ENCODE data around the gene USP17L5. TPM values are rescaled to one million over a fixed set of nuclear protein-coding genes. Genes with fewer than 3 reads are reported as not detected.

Gene USP17L5, protein sequence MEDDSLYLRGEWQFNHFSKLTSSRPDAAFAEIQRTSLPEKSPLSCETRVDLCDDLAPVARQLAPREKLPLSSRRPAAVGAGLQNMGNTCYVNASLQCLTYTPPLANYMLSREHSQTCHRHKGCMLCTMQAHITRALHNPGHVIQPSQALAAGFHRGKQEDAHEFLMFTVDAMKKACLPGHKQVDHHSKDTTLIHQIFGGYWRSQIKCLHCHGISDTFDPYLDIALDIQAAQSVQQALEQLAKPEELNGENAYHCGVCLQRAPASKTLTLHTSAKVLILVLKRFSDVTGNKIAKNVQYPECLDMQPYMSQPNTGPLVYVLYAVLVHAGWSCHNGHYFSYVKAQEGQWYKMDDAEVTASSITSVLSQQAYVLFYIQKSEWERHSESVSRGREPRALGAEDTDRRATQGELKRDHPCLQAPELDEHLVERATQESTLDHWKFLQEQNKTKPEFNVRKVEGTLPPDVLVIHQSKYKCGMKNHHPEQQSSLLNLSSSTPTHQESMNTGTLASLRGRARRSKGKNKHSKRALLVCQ
- not detected in 2 replicates for total RNA-seq

GRCh38 chr4:9339103-9339502 is at the start of gene USP17L5:
TSS of gene USP17L5 (plus strand) at chr4:9339403. CDS start at chr4:9339403, 0 bp downstream.

GRCh38 chr4:9324865-9325264 is 14.3 kb upstream of the USP17L5 start, which contains the start of gene USP17L24:
TSS of gene USP17L24 (plus strand) at chr4:9325165. CDS start at chr4:9325165, 0 bp downstream.

DNA sequence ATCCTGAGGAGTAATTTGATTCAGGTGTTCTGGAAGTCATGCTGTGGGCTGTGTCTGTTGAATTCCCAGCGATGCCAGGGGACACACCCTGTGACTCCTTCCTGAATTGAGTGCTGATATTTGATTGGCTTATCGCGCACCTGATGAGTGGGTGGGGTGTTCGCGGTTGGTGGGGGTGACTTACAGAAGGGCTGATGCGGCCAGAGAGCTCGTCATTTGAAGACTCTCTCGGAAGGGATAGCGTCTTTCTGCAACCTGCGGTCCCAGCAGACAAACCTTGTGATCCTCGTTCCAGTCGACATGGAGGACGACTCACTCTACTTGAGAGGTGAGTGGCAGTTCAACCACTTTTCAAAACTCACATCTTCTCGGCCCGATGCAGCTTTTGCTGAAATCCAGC is 9.6 kb upstream of the USP17L5 start, which contains the start of gene USP17L25:
USP17L25 (plus strand) TSS at position 301 of the 400 bp plus-strand sequence; CDS start at position 301, 0 bp downstream.

DNA sequence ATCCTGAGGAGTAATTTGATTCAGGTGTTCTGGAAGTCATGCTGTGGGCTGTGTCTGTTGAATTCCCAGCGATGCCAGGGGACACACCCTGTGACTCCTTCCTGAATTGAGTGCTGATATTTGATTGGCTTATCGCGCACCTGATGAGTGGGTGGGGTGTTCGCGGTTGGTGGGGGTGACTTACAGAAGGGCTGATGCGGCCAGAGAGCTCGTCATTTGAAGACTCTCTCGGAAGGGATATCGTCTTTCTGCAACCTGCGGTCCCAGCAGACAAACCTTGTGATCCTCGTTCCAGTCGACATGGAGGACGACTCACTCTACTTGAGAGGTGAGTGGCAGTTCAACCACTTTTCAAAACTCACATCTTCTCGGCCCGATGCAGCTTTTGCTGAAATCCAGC is 4.8 kb upstream of the USP17L5 start, which contains the start of gene USP17L26:
USP17L26 (plus strand) TSS at position 301 of the 400 bp plus-strand sequence; CDS start at position 301, 0 bp downstream.

DNA sequence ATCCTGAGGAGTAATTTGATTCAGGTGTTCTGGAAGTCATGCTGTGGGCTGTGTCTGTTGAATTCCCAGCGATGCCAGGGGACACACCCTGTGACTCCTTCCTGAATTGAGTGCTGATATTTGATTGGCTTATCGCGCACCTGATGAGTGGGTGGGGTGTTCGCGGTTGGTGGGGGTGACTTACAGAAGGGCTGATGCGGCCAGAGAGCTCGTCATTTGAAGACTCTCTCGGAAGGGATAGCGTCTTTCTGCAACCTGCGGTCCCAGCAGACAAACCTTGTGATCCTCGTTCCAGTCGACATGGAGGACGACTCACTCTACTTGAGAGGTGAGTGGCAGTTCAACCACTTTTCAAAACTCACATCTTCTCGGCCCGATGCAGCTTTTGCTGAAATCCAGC is 4.6 kb downstream of the USP17L5 start, which contains the start of gene USP17L27:
USP17L27 (plus strand) TSS at position 301 of the 400 bp plus-strand sequence; CDS start at position 301, 0 bp downstream.

GRCh38 chr4:9348593-9348992 is 9.4 kb downstream of the USP17L5 start, which contains the start of gene USP17L28:
TSS of gene USP17L28 (plus strand) at chr4:9348893. CDS start at chr4:9348893, 0 bp downstream.

GRCh38 chr4:9353338-9353737 is 14.1 kb downstream of the USP17L5 start, which contains the start of gene USP17L29:
TSS of gene USP17L29 (plus strand) at chr4:9353638. CDS start at chr4:9353638, 0 bp downstream.

GRCh38 chr4:9362829-9363228 is 23.6 kb downstream of the USP17L5 start, which contains the start of gene USP17L30:
TSS of gene USP17L30 (plus strand) at chr4:9363129. CDS start at chr4:9363129, 0 bp downstream.

Other genes with a start within 250 kb of the USP17L5 start
- not detected in 2 replicates for gene FAM90A26, start 169.0 kb upstream of the USP17L5 start, total RNA-seq
- not detected in 2 replicates for gene USP17L10, start 128.7 kb upstream of the USP17L5 start, total RNA-seq
- gene USP17L11, start 124.0 kb upstream of the USP17L5 start, total RNA-seq, result not detected in 2 replicates
- gene USP17L12, start 119.3 kb upstream of the USP17L5 start, total RNA-seq, result not detected in 2 replicates
- gene USP17L13, start 114.5 kb upstream of the USP17L5 start, total RNA-seq, result not detected in 2 replicates
- not detected in 2 replicates for gene USP17L15, start 105.0 kb upstream of the USP17L5 start, total RNA-seq
- not detected in 2 replicates for gene USP17L17, start 95.5 kb upstream of the USP17L5 start, total RNA-seq
- gene USP17L18, start 90.8 kb upstream of the USP17L5 start, total RNA-seq, result not detected in 2 replicates
- gene USP17L19, start 86.0 kb upstream of the USP17L5 start, total RNA-seq, result not detected in 2 replicates
- gene USP17L20, start 81.3 kb upstream of the USP17L5 start, total RNA-seq, result not detected in 2 replicates
- gene USP17L21, start 76.5 kb upstream of the USP17L5 start, total RNA-seq, result not detected in 2 replicates
- gene USP17L22, start 71.8 kb upstream of the USP17L5 start, total RNA-seq, result not detected in 2 replicates
- not detected in 2 replicates for gene USP17L24, start 14.2 kb upstream of the USP17L5 start, total RNA-seq
- not detected in 2 replicates for gene USP17L25, start 9.5 kb upstream of the USP17L5 start, total RNA-seq
- not detected in 2 replicates for gene USP17L26, start 4.7 kb upstream of the USP17L5 start, total RNA-seq
- not detected in 2 replicates for gene USP17L27, start 4.7 kb downstream of the USP17L5 start, total RNA-seq
- not detected in 2 replicates for gene USP17L28, start 9.5 kb downstream of the USP17L5 start, total RNA-seq
- not detected in 2 replicates for gene USP17L29, start 14.2 kb downstream of the USP17L5 start, total RNA-seq
- not detected in 2 replicates for gene USP17L30, start 23.7 kb downstream of the USP17L5 start, total RNA-seq
- not detected in 2 replicates for gene DEFB131A, start 105.0 kb downstream of the USP17L5 start, total RNA-seq

All from aortic smooth muscle cell (primary cell).